HCT116 (cell line): ENCODE measurements around the gene CGB7. TPM values are rescaled to one million over a fixed set of nuclear protein-coding genes. Genes with fewer than 3 reads are reported as not detected.

ENCODE experiments used
- ATAC-seq: fragments of 200-7000 bp; cut with Tn5 transposase; 2 replicates; pipeline ENCODE4 v1.9.1; 2020; ENCODE audit warnings: mild to moderate bottlenecking, moderate library complexity
- BruUV-seq: library from RNA; stranded (reverse); fragments of 400-500 nt; replicated peaks from 2 replicates; lab custom pipeline; 2021; lab: Mats Ljungman, UMichigan
- CTCF ChIA-PET: fragments of 300-600 bp; sonication (Branson Sonifier 250); formaldehyde crosslinking; loops from one replicate; lab custom pipeline; 2021; ENCODE audit warnings: antibody characterized with exemption; lab: Charles Lee
- POLR2A ChIA-PET: fragments of 300-600, 350-600 bp; sonication (Branson Sonifier 250); formaldehyde crosslinking; loops from one replicate; lab custom pipeline; 2021; ENCODE audit warnings: antibody characterized with exemption; lab: Charles Lee
- RAD21 ChIA-PET, 2 experiments: fragments of 300-600 bp; sonication (Branson Sonifier 250); formaldehyde crosslinking; loops; one replicate each; lab custom pipeline; 2023; ENCODE audit warnings: low total read pairs in 2 of 2; ENCODE audit not compliant: uncharacterized antibody in 2 of 2, unreplicated experiment in 2 of 2, low non-redundant PET in 1 of 2; lab: Charles Lee
- DNase-seq: peaks from one replicate; pipeline ENCODE4 v3.0.0-alpha.2; 2010; ENCODE audit warnings: low read depth, low spot score
- H2AFZ ChIP-seq: fragments of 200-600 bp; shearing (Covaris generic), sonication (generic); 2 replicates; pipeline ENCODE4 v1.6.1; 2017; ENCODE audit warnings: low read depth, mixed run types, mixed read lengths, antibody characterized with exemption, low read length; ENCODE audit not compliant: poor library complexity, severe bottlenecking
- H3K27ac ChIP-seq: 2 replicates; pipeline ENCODE4 v1.5.1; 2012; ENCODE audit warnings: low read depth, low read length
- H3K27me3 ChIP-seq: fragments of 200-600 bp; sonication (generic); 2 replicates; pipeline ENCODE4 v1.6.1; 2016; ENCODE audit warnings: mixed run types, low read length, mixed read lengths; ENCODE audit not compliant: insufficient read depth
- H3K36me3 ChIP-seq, 2 experiments: fragments of 200-500 bp in 1 of 2; fragments of 200-600 bp in 1 of 2; sonication (Bioruptor generic) in 1 of 2; sonication (generic) in 1 of 2; 2 replicates each; pipeline versions ENCODE4 v1.5.1 to v1.6.1; 2014 to 2016; ENCODE audit warnings: low read length in 2 of 2, inconsistent platforms in 1 of 2, mixed read lengths in 1 of 2, mixed run types in 1 of 2; ENCODE audit not compliant: insufficient read depth in 2 of 2, control insufficient read depth in 1 of 2
- H3K4me1 ChIP-seq, 2 experiments: fragments of 200-600 bp in 1 of 2; sonication (generic) in 1 of 2; 2 replicates each; pipeline versions ENCODE4 v1.5.1 to v1.6.1; 2012 to 2017; ENCODE audit warnings: low read length in 2 of 2, inconsistent platforms in 1 of 2, mild to moderate bottlenecking in 1 of 2, mixed read lengths in 1 of 2, mixed run types in 1 of 2, moderate library complexity in 1 of 2; ENCODE audit not compliant: insufficient read depth in 2 of 2, control insufficient read depth in 1 of 2
- H3K4me2 ChIP-seq: fragments of 200-600 bp; sonication (generic); 2 replicates; pipeline ENCODE4 v1.6.1; 2017; ENCODE audit warnings: mixed run types, low read length, mixed read lengths
- H3K4me3 ChIP-seq, 2 experiments: fragments of 200-600 bp in 1 of 2; sonication (generic) in 1 of 2; replicated peaks in 1 of 2; 2 replicates each; pipeline ENCODE4 v1.5.1; 2011 to 2016; ENCODE audit warnings: low read length in 2 of 2, control low read depth in 1 of 2, low read depth in 1 of 2, mild to moderate bottlenecking in 1 of 2, mixed read lengths in 1 of 2, mixed run types in 1 of 2
- H3K79me2 ChIP-seq: fragments of 200-600 bp; sonication (generic); 2 replicates; pipeline ENCODE4 v1.6.1; 2017; ENCODE audit warnings: mild to moderate bottlenecking, mixed run types, low read length, moderate library complexity, mixed read lengths; ENCODE audit not compliant: insufficient read depth
- H3K9ac ChIP-seq: fragments of 200-600 bp; sonication (generic); 2 replicates; pipeline ENCODE4 v1.6.1; 2016; ENCODE audit warnings: low read length, mixed read lengths
- H3K9me2 ChIP-seq: fragments of 200-600 bp; sonication (generic), shearing (Covaris generic); 2 replicates; pipeline ENCODE4 v1.6.1; 2017; ENCODE audit warnings: mixed run types, mild to moderate bottlenecking, moderate library complexity; ENCODE audit not compliant: insufficient read depth
- H3K9me3 ChIP-seq, 2 experiments: fragments of 200-500 bp in 1 of 2; fragments of 200-600 bp in 1 of 2; sonication (Bioruptor generic) in 1 of 2; sonication (generic) in 1 of 2; 2 replicates each; pipeline ENCODE4 v1.6.1; 2014 to 2017; ENCODE audit warnings: low read length in 2 of 2, mixed read lengths in 2 of 2, inconsistent platforms in 1 of 2, low read depth in 1 of 2, mild to moderate bottlenecking in 1 of 2, mixed run types in 1 of 2, moderate library complexity in 1 of 2; ENCODE audit not compliant: control insufficient read depth in 1 of 2, insufficient read depth in 1 of 2
- H4K20me1 ChIP-seq: fragments of 200-600 bp; sonication (generic), shearing (Covaris generic); 2 replicates; pipeline ENCODE4 v1.6.1; 2017; ENCODE audit warnings: mixed run types, mild to moderate bottlenecking, moderate library complexity; ENCODE audit not compliant: insufficient read depth
- ATF3 ChIP-seq: IDR thresholded peaks from 2 replicates; pipeline ENCODE4 v1.6.1; 2012
- CBX3 ChIP-seq: IDR thresholded peaks from 2 replicates; pipeline ENCODE4 v1.6.1; 2012; ENCODE audit warnings: low read depth
- CEBPB ChIP-seq: IDR thresholded peaks from 2 replicates; pipeline ENCODE4 v1.6.1; 2012; ENCODE audit warnings: low read depth
- EGR1 ChIP-seq: IDR thresholded peaks from 2 replicates; pipeline ENCODE4 v1.6.1; 2012; ENCODE audit warnings: low read depth
- ELF1 ChIP-seq: IDR thresholded peaks from 2 replicates; pipeline ENCODE4 v1.6.1; 2012; ENCODE audit warnings: low read depth, borderline replicate concordance
- EZH2 ChIP-seq: fragments of 200-600 bp; sonication (generic); IDR thresholded peaks from 2 replicates; pipeline ENCODE4 v1.6.1; 2017; ENCODE audit warnings: antibody characterized with exemption, mixed run types
- EZH2phosphoT487 ChIP-seq: fragments of 200-600 bp; IDR thresholded peaks from 2 replicates; pipeline ENCODE4 v1.6.1; 2018; ENCODE audit warnings: antibody characterized with exemption, borderline replicate concordance
- FOSL1 ChIP-seq: IDR thresholded peaks from 2 replicates; pipeline ENCODE4 v1.6.1; 2012; ENCODE audit warnings: low read depth
- JUND ChIP-seq: IDR thresholded peaks from 2 replicates; pipeline ENCODE4 v1.6.1; 2012
- POLR2A ChIP-seq: IDR thresholded peaks from 2 replicates; pipeline ENCODE4 v1.7.0; 2011; ENCODE audit warnings: borderline replicate concordance; ENCODE audit not compliant: insufficient read depth, insufficient read length; ENCODE audit errors: extremely low read depth
- RAD21 ChIP-seq: IDR thresholded peaks from 2 replicates; pipeline ENCODE4 v1.6.1; 2012; ENCODE audit warnings: low read depth, mild to moderate bottlenecking
- SIN3A ChIP-seq: IDR thresholded peaks from 2 replicates; pipeline ENCODE4 v1.6.1; 2012; ENCODE audit warnings: low read depth
- SP1 ChIP-seq: IDR thresholded peaks from 2 replicates; pipeline ENCODE4 v1.6.1; 2012; ENCODE audit warnings: low read depth
- SRF ChIP-seq: IDR thresholded peaks from 2 replicates; pipeline ENCODE4 v1.6.1; 2012; ENCODE audit warnings: low read depth
- TCF7L2 ChIP-seq: IDR thresholded peaks from 2 replicates; pipeline ENCODE4 v1.7.0; 2011; ENCODE audit warnings: borderline replicate concordance, inconsistent platforms; ENCODE audit not compliant: insufficient read depth, insufficient read length; ENCODE audit errors: extremely low read depth
- YY1 ChIP-seq: IDR thresholded peaks from 2 replicates; pipeline ENCODE4 v1.6.1; 2011; ENCODE audit warnings: low read length, low read depth, moderate library complexity, mild to moderate bottlenecking; ENCODE audit not compliant: insufficient replicate concordance; ENCODE audit errors: extremely low read depth
- ZFX ChIP-seq: fragments of 450-650 bp; IDR thresholded peaks from 2 replicates; pipeline ENCODE4 v1.6.1; 2017
- ZNF274 ChIP-seq: fragments of 200-500 bp; sonication (Bioruptor generic); IDR thresholded peaks from 2 replicates; pipeline ENCODE4 v1.6.1; 2014; ENCODE audit warnings: mild to moderate bottlenecking, low read depth, low read length, inconsistent platforms
- intact Hi-C: fragments of 100-400 bp; cut with micrococcal nuclease; formaldehyde crosslinking; loops from 2 replicates; pipeline ENCODE4 v1.10.0; 2022
- total RNA-seq: library from RNA; stranded (reverse); gene quantifications from one replicate; pipeline ENCODE4 v1.2.1, GENCODE V29; 2021; ENCODE audit not compliant: unreplicated experiment
- TF ChIP-seq, protein P1 (sequence below), 3 experiments: fragments of 200-600 bp in 1 of 3; sonication (generic) in 1 of 3; IDR thresholded peaks in 2 of 3; conservative IDR thresholded peaks in 1 of 3; 2 replicates each; pipeline ENCODE4 v1.5.1; 2012 to 2017; ENCODE audit warnings: low read depth in 2 of 3, low read length in 2 of 3, antibody characterized with exemption in 1 of 3, borderline replicate concordance in 1 of 3, control low read depth in 1 of 3, mild to moderate bottlenecking in 1 of 3, mixed read lengths in 1 of 3, mixed run types in 1 of 3, moderate library complexity in 1 of 3; ENCODE audit not compliant: insufficient read depth in 1 of 3
- TF ChIP-seq, protein P2 (sequence below): IDR thresholded peaks from 2 replicates; pipeline ENCODE4 v1.6.1; 2012; ENCODE audit warnings: low read depth

Gene CGB7
- total RNA-seq, 1 experiment from 2014 or later = 5.4 TPM

- H3K9ac ChIP-seq = no peak overlapping the region
- H3K79me2 ChIP-seq = peaks cover 56% of the 10 kb centered on the region
- H2AFZ ChIP-seq = no peak overlapping the region
- TF ChIP-seq TCF7L2 (no peak), CEBPB (no peak), ZNF274 (no peak), SP1 (no peak), SIN3A (no peak), EGR1 (no peak), RAD21 (no peak), POLR2A (no peak), FOSL1 (no peak), ZFX (no peak), SRF (no peak), EZH2phosphoT487 (no peak), EZH2 (no peak), CBX3 (no peak), JUND (no peak), YY1 (no peak), ELF1 (no peak), ATF3 (no peak)
- TF ChIP-seq, protein P1, sequence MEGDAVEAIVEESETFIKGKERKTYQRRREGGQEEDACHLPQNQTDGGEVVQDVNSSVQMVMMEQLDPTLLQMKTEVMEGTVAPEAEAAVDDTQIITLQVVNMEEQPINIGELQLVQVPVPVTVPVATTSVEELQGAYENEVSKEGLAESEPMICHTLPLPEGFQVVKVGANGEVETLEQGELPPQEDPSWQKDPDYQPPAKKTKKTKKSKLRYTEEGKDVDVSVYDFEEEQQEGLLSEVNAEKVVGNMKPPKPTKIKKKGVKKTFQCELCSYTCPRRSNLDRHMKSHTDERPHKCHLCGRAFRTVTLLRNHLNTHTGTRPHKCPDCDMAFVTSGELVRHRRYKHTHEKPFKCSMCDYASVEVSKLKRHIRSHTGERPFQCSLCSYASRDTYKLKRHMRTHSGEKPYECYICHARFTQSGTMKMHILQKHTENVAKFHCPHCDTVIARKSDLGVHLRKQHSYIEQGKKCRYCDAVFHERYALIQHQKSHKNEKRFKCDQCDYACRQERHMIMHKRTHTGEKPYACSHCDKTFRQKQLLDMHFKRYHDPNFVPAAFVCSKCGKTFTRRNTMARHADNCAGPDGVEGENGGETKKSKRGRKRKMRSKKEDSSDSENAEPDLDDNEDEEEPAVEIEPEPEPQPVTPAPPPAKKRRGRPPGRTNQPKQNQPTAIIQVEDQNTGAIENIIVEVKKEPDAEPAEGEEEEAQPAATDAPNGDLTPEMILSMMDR (IDR thresholded peaks at IDR 0.05 in 2 of 3, conservative IDR thresholded peaks at IDR 0.05 in 1 of 3; ENCODE audit: borderline replicate concordance in 1 of 3, insufficient read depth in 1 of 3, low read depth in 2 of 3, low read length in 2 of 3) = no peak
- TF ChIP-seq, protein P2, sequence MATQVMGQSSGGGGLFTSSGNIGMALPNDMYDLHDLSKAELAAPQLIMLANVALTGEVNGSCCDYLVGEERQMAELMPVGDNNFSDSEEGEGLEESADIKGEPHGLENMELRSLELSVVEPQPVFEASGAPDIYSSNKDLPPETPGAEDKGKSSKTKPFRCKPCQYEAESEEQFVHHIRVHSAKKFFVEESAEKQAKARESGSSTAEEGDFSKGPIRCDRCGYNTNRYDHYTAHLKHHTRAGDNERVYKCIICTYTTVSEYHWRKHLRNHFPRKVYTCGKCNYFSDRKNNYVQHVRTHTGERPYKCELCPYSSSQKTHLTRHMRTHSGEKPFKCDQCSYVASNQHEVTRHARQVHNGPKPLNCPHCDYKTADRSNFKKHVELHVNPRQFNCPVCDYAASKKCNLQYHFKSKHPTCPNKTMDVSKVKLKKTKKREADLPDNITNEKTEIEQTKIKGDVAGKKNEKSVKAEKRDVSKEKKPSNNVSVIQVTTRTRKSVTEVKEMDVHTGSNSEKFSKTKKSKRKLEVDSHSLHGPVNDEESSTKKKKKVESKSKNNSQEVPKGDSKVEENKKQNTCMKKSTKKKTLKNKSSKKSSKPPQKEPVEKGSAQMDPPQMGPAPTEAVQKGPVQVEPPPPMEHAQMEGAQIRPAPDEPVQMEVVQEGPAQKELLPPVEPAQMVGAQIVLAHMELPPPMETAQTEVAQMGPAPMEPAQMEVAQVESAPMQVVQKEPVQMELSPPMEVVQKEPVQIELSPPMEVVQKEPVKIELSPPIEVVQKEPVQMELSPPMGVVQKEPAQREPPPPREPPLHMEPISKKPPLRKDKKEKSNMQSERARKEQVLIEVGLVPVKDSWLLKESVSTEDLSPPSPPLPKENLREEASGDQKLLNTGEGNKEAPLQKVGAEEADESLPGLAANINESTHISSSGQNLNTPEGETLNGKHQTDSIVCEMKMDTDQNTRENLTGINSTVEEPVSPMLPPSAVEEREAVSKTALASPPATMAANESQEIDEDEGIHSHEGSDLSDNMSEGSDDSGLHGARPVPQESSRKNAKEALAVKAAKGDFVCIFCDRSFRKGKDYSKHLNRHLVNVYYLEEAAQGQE = no peak
- TF ChIP-seq, all 23 proteins: peak for 0
- H3K36me3 ChIP-seq = peaks cover 70 to 81% of the 10 kb centered on the region in 2 experiments
- ATAC-seq = no peak
- no peaks in the 10 kb centered on the region for H3K9me3 ChIP-seq
- intact Hi-C loops = no loop called here
- H3K4me1 ChIP-seq = no peaks in the 10 kb centered on the region
- H3K27me3 ChIP-seq = no peaks in the 10 kb centered on the region
- no peaks in the 10 kb centered on the region for H3K9me2 ChIP-seq
- H3K4me2 ChIP-seq = no peak overlapping the region
- DNase-seq = no peak
- H3K27ac ChIP-seq = no peak overlapping the region
- no peak overlapping the region for H3K4me3 ChIP-seq
- no peaks in the 10 kb centered on the region for H4K20me1 ChIP-seq
- no TSS peak for BruUV-seq
- ChIA-PET POLR2A (no interaction called here), CTCF (interaction anchor here (1.3 to 1.4 kb wide), 2 partner anchors 10 to 104 kb away, joined by 5 read pairs; partner anchors contain the start of gene LIN7B), RAD21 (no interaction called here)
Measured at GRCh38 chr19:49104229-49104864, 46.8 kb upstream of the CGB7 start.
